T47D (cell line): Measurements from ENCODE around the gene LRRC3.

ENCODE experiments used
- DNase-seq, 2 experiments: peaks; one replicate each; pipeline versions ENCODE4 v3.0.0 to v3.0.0-alpha.2; 2011 to 2012; ENCODE audit warnings: low read depth in 1 of 2, low spot score in 1 of 2
- JUND ChIP-seq: IDR thresholded peaks from 2 replicates; pipeline ENCODE4 v1.6.1; 2012; ENCODE audit warnings: low read depth
- in situ Hi-C: cut with HindIII; loops from 2 replicates; pipeline ENCODE4 v1.10.0; 2016; ENCODE audit warnings: low sequenced_read_pairs, low pct_unique_long_range_greater_than_20kb

The LRRC3 gene

GRCh38 chr21:44460441-44460755 lies 5.1 kb downstream of the LRRC3 start:
- no peak for TF ChIP-seq JUND
- in situ Hi-C loops = no loop called here
- DNase-seq = no peak

DNA sequence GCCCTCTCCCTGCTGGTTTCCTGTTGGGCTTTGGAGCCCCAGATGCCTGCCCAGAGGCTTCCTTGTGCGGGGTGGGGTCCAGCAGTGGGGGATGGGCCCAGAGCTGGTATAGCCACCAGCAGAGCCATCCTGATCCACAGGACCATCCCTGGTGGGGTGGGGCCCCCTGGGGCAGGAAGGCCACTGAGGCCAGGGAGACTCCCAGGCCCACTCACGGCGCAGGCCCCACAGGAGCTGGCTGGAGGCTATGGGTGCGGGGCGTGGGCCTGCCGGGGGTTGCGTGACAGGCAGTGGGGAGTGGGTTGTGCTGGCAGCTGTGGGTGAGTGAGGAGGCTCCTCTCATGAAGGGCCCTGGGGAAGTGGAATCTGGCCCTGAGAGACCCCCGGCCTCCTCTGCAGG lies 5.7 kb downstream of the LRRC3 start:
- in situ Hi-C loops = no loop called here
- no peak for TF ChIP-seq JUND
- DNase-seq = no peak

GRCh38 chr21:44461464-44462001 lies 6.2 kb downstream of the LRRC3 start:
- DNase-seq = peak; percentile 55 to 58
- in situ Hi-C loops = no loop called here
- no peak for TF ChIP-seq JUND

DNA sequence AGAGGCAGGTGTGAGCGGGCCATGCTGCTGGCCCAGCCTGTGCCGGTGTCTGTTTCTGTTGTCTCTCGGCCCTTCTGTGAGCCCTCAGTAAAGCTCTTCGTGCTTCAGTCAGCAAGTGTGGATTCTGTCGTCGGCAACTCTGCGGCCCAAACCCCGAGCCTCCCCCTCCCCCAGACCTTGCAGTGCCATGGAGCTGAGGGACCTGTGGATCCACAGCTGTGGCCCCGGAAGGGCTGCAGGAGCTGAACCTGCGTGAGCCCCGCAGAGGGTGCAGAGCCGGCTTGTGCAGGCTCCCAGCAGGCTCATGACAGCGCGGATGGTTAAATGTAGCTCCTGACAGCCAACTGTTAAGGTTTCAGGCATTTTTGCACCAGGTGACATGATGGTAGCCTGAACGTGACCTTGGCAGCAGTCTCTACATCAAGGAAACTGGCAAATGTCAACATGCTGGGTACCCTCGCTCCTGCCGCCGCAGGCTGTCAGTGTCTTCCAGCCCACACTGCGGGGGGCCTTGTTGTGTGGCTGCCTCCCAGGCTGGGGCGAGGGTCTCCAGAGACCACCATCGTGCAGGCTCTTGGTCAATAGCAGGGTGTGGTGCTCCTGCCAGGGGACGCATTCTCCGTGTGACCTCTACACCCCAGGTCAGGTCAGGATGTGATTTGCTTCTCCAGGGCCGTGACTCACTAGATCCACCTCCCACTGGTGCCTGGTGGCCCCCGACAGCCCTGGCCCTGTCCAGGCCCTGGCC lies 7.0 kb downstream of the LRRC3 start:
- in situ Hi-C loops = no loop called here
- DNase-seq = no peak
- no peak for TF ChIP-seq JUND

GRCh38 chr21:44462834-44463200 lies 7.5 kb downstream of the LRRC3 start:
- in situ Hi-C loops = no loop called here

DNA sequence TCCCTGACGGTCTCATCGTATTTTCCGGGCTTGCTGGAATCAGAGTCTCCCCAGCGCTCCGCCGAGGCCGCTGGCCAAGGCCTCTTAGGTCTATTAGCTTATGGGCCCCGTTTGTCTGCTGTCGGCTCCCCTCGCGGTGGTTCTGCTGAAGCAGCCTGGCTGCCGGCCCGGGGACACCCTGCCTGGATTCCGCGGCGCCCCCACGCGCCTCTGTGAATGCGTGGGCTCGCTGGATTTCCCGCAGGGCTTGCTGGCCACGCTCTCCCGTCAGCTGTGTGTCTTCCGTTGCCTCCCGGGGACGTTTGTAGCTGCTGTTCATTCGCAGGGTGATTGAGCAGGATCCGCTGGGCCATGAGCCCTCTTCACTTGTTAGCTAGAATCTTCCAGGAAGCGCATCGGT lies 8.4 kb downstream of the LRRC3 start:
- TF ChIP-seq JUND = no peak
- no peak for DNase-seq
- in situ Hi-C loops = no loop called here

More at GRCh38 chr21:44462834-44463200, 7.5 kb downstream of the LRRC3 start:
- no peak for TF ChIP-seq JUND
- no peak for DNase-seq

GRCh38 chr21:44464351-44464750 lies 9.0 kb downstream of the LRRC3 start:
- DNase-seq = no peak
- in situ Hi-C loops = no loop called here
- no peak for TF ChIP-seq JUND

DNA sequence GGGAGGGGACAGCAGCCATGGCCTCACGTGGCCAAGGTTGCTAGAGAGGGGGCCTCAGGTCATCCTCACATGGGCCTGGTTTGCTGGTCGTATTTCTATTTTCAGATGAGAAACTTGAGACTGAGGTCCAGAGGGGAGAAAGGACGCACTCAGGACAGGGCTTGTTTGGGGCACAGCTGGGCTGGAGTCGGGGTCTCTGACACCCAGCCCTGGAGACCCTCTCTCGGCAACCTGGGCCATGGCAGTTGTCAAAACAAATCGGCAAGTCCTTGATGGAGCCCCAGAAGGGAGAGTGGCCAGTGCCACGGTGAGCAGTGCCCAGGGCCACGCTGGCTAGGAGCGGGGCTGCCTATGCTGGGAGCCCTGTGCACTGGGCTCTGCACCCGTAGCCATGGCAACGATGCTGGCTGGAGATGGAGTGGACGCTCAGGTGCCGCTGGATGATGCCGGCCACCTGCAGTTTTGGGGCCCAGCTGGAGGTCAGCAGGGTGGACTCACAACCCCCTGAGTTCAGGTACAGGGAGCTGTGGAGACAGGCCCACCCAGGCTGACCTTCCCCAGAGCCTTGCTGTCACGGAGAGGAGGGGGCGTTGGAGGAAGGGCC lies 11.1 kb downstream of the LRRC3 start:
- no peak for TF ChIP-seq JUND
- DNase-seq = no peak
- in situ Hi-C loops = no loop called here

DNA sequence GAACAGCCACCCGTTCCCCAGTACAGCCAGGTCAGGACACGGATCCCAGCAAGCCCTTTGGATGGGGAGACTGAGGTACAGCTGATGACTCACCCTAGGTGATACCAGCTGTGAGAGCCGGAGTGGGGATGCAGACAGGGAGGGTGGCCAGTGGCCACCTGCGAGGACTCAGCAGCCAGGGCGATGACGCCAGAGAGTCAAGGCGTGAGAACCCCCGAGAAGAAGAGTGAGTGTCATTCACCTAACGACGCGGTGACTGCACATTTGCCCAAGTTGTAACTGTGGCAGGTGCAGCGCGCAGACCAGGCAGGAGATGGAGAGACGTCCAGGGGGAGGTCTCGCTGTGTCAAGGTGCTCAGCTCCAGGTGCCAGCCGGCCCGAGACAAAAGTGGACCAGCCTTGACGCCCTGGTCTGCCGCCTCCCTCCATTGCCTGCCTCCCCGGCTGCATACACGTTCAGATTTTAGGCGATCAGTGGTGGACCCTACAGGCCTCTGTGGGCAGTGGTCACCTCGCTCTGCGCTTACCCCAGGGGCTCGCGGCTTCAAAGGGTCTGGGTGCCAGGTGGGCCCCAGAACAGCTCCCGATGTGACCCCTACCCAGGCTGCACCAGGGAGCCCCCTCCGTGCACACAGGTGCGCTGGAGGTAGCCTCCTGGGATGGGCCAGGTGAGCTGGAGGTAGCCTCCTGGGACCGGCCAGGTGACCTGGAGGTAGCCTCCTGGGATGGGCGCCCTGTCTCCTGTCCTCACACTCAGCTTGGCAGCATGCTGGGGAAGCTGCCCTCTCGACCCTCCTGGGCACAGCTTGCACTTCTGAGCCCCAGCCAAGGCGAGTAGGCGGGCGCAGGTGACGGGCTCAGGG lies 11.9 kb downstream of the LRRC3 start:
- in situ Hi-C loops = no loop called here
- DNase-seq = no peak
- TF ChIP-seq JUND = no peak

GRCh38 chr21:44467859-44468195 lies 12.5 kb downstream of the LRRC3 start:
- no peak for DNase-seq
- TF ChIP-seq JUND = no peak
- in situ Hi-C loops = no loop called here

DNA sequence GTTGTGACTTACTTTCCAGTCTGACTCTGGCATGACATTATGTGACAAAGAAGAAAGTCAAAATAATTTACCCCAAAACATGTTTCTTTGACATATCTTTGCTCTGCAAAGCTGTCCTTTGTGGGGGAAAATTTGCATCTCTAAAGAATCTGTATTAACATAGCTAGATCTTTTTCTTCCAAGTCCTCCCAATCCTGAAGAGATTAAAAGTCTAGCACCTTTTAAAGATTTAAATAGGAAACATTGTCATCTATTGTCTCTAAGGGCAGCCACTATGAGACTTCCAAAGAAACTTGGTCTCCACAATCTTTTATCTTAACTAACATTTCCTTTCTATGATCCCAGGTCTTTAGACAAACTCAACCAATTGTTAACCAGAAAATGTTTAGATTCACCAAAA lies 16.0 kb downstream of the LRRC3 start:
- in situ Hi-C loops = no loop called here
- DNase-seq = no peak
- TF ChIP-seq JUND = no peak

DNA sequence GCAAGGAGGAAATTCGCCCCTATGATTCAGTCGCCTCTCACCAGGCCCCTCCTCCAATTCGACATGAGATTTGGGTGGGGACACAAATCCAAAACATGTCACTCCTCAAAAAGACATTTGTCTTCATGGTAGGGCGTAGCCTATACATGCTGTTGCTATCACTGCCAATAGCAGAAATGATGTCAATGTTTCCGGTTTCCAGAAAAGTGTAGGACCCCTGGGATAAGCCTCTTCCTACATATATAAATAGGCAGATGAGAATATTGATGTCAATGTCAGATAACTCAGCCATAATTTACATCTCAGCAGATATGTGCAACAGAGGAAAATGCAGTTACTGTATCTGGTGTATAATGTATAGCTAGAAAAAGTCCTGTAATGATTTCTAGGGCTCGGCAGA lies 16.7 kb downstream of the LRRC3 start:
- DNase-seq = no peak
- no peak for TF ChIP-seq JUND
- in situ Hi-C loops = no loop called here

DNA sequence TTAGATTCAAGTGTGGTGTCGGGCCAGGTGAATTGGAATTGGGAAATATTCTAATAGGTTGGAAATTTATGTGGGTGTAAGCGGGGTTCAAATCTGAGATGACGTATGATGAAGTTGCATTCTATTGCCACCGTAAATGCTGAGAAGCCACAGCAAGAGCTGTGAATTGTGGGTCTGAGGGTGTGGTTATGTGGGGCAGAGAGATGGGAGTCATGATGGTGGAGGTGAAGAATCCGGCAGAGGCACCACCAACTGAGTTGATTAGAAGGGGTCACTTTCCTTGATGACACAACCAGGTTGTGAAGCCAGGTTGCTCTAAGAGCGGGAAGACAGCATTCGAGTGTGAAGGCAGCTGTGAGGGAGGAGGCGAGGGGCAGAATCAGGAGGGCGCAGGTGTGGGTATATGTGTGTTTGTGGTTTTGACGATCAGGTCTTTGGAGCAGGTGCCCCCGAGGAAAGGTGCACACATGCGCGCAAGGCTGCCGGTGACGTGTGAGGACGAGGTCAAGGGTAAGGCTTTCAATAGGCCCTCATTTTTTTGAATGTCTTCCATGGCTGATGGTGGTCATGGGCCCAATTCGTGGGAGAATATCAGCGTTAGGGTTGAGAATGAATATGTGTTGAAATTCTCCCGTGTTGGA lies 18.7 kb downstream of the LRRC3 start:
- in situ Hi-C loops = no loop called here
- no peak for DNase-seq
- TF ChIP-seq JUND = no peak
